ENCODE measurements around the gene CDKAL1.

DNA sequence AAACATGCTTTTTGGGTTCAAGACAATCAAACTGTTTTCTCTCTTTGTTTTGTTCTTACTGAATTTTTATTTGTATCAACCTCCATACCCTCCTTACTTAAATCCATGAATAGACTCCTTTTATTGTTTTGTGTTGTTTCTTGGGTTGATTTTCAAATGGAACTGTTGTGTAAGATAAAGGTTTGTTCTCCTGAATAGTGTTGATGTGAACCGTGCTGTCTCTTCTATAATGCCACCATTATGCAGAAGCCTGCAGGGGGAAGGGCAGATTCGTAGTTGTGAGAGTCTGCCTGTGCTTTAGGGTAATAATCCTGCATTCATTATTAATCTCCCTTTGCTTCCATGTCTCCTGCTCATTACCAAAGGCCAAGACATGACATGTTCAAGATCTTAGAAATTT is 105.9 kb downstream of the CDKAL1 start:
- TF ChIP-seq POLR2AphosphoS5 (IDR thresholded peaks at IDR 0.05; ENCODE audit: low read depth), result no peak
- TF ChIP-seq, protein P1, sequence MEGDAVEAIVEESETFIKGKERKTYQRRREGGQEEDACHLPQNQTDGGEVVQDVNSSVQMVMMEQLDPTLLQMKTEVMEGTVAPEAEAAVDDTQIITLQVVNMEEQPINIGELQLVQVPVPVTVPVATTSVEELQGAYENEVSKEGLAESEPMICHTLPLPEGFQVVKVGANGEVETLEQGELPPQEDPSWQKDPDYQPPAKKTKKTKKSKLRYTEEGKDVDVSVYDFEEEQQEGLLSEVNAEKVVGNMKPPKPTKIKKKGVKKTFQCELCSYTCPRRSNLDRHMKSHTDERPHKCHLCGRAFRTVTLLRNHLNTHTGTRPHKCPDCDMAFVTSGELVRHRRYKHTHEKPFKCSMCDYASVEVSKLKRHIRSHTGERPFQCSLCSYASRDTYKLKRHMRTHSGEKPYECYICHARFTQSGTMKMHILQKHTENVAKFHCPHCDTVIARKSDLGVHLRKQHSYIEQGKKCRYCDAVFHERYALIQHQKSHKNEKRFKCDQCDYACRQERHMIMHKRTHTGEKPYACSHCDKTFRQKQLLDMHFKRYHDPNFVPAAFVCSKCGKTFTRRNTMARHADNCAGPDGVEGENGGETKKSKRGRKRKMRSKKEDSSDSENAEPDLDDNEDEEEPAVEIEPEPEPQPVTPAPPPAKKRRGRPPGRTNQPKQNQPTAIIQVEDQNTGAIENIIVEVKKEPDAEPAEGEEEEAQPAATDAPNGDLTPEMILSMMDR (IDR thresholded peaks at IDR 0.05; ENCODE audit: insufficient read depth, low read length), result no peak
